Left cardiac atrium (tissue), 4 donors: ENCODE measurements around the gene PADI3. TPM values are rescaled to one million over a fixed set of nuclear protein-coding genes. Genes with fewer than 3 reads are reported as not detected.

Source experiments
- ATAC-seq, 2 donors: fragments of 200-7000 bp; cut with Tn5 transposase; one replicate each; pipeline ENCODE4 v1.9.1; 2020; ENCODE audit warnings: mild to moderate bottlenecking in 2 of 2, moderate library complexity in 2 of 2
- DNase-seq: peaks from one replicate; pipeline ENCODE4 v3.0.0-alpha.2; 2020
- intact Hi-C, 2 donors: fragments of 100-400 bp; cut with DNase I; formaldehyde crosslinking; loops; one replicate each; pipeline versions ENCODE4 v1.14.1 to v1.15.1; 2022 to 2023
- long read RNA-seq: library from polyadenylated mRNA; unstranded; transcript quantifications from one replicate; pipeline ENCODE4 v2.0.0, GENCODE V29; 2021
- total RNA-seq, 2 donors: library from RNA; stranded (reverse); fragmentation: NEBNext Ultra II Directional; extraction: Animal tissue kit (Norgen Biotek cat#: 25700); gene quantifications; one replicate each; pipeline ENCODE4 v1.2.1, GENCODE V29; 2021
- donor health status: DM: no; HTN: yes; CAD: no.
- donor health status: DM: no; HTN: yes; CAD: no; lungs with severe emphysema.
- donor health status: DM: yes; HTN: yes; CAD: no.
- donor health status: Dilated cardiomyopathy.

Gene PADI3, protein sequence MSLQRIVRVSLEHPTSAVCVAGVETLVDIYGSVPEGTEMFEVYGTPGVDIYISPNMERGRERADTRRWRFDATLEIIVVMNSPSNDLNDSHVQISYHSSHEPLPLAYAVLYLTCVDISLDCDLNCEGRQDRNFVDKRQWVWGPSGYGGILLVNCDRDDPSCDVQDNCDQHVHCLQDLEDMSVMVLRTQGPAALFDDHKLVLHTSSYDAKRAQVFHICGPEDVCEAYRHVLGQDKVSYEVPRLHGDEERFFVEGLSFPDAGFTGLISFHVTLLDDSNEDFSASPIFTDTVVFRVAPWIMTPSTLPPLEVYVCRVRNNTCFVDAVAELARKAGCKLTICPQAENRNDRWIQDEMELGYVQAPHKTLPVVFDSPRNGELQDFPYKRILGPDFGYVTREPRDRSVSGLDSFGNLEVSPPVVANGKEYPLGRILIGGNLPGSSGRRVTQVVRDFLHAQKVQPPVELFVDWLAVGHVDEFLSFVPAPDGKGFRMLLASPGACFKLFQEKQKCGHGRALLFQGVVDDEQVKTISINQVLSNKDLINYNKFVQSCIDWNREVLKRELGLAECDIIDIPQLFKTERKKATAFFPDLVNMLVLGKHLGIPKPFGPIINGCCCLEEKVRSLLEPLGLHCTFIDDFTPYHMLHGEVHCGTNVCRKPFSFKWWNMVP
- not detected for total RNA-seq
- long read RNA-seq: 0 reads

DNA sequence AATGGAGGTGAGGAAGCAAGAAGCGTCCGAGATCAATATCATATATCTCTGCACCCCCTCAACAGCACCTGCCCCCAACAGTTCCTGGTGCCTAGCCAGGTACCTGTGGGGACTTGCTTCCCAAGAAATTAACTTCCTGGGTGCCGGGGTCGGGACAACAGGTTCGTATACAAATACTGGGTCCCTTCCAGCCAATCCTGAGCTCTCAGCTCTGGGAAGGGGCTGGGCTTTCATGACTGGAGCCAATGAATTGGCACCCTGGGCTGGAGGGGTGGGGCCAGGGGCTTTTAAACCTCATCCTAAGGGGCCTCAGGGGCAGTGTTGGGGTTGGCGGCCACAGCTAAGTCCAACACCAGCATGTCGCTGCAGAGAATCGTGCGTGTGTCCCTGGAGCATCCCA lies at the start of gene PADI3:
Gene PADI3 (plus strand): TSS at position 318 of the 400 bp plus-strand sequence. CDS start 40 bp downstream, at position 358.
- intact Hi-C loops: no loop called here
- DNase-seq: no peak
- ATAC-seq: no peak

DNA sequence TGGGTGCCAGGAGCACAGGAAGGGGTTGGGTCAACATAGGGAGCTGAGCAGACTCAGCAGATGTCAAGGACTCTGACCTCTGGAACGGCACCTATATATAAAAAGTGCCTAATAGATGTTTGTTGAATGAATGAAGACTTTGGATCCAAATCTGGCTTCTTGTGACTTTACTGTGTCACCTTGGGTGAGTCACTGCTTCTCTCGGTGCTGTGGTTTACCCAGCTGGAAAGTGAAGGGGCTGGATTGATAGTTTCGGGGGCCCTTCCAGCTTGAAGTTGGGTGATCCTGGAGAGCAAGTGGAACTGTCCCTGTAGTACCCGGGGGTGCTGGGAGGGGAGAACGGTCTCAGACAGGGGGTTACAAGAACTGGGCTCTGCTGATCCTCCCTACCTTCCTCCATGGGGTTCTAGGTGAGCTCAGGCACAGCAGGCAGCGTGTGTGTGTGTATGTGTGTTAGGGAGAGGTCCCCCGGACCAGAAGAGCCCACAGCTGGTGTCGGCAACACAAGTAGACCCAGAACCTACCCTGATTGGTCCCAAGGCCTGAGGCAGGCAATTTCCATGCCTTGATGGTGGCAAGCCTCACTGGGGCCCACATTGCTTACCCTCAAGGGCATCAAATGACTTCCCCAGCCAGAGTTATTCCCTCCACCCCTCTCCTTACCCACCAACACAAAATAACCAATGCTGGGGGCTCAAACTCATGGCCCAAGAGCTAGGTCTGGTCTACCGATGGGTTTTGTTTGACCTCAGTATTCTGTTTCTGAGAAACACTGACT lies 49.4 kb upstream of the PADI3 start:
- ATAC-seq (no peak), DNase-seq (no peak)

DNA sequence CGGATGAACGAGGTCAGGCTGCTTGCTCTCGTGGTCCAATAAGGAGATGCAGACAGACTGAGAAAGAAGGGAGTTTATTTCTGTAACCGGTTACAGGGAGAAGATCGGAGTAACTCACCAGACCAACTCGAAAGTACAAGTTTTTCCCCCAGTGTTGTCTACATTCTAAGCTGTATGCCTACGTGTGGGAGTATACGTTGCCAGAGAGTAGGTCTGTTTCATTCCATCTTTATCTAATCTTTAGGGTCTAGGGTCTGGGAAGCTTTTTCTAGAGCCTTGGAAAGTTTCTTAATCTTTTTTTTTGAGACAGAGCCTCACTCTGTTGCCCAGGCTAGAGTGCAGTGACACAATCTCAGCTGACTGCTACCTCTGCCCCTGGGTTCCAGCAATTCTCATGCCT lies 48.7 kb upstream of the PADI3 start:
- intact Hi-C loops: no loop called here
- ATAC-seq (no peak), DNase-seq (no peak)

More for the DNA sequence above, 49.4 kb upstream of the PADI3 start:
- intact Hi-C loops: no loop called here

DNA sequence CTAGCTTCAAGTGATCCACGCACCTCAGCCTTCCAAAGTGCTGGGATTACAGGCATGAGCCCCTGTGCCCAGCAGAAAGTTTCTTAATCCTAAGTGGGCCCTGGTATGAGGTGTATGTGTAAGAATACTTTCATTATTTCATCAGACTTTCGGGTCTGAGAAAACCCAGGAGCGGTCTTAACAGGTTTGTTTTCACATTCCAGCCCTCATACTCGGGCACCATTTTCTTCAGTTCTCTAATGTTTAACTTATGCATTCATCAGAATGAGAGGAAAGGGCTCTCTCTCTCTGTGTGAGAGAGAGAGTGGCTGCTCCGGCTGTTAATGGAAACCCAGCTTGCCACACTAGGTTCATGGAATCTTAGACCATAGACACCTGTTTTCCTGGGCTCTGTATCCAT lies 48.1 kb upstream of the PADI3 start:
- intact Hi-C loops: no loop called here
- DNase-seq (no peak), ATAC-seq (no peak)

DNA sequence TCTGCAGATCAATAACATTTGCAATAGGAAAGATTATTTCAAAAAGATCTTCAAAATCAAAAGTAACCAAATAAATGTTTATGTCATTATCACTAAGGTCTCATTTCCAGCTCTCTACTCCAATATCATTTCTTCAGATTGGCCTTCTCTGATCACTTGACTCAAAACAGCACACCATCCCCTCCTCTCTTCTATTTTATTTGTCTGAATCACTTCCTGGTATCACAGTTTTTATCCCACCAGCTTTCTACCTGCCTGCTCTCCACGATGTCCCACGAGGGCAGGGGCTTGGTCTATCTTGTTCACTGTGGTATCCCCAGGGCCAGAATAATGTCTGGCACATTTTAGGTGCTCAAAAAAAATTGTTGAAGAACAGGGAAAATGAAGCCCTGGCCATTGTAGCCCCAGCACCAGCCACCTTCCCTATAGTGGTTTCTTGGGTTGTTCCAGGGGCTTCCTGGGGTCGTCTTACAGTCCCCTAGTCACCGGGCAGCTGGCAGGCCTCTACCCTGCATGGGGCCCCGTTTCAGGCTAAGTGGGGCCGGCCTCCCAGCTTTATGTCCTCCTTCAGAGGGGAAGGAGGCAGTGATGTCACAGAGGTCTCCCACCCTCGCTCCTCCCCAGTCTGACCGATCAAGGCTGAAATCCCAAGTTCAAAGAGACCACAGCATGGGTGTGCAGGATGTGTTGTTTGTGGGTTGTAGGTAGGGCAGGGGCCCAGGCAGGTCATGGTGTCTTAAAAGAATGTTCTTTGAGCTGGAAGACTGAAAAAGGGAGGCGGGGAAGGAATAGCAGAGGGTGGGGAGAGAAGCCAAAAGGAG lies 47.5 kb upstream of the PADI3 start:
- intact Hi-C loops: no loop called here
- no peak for DNase-seq
- ATAC-seq: no peak

DNA sequence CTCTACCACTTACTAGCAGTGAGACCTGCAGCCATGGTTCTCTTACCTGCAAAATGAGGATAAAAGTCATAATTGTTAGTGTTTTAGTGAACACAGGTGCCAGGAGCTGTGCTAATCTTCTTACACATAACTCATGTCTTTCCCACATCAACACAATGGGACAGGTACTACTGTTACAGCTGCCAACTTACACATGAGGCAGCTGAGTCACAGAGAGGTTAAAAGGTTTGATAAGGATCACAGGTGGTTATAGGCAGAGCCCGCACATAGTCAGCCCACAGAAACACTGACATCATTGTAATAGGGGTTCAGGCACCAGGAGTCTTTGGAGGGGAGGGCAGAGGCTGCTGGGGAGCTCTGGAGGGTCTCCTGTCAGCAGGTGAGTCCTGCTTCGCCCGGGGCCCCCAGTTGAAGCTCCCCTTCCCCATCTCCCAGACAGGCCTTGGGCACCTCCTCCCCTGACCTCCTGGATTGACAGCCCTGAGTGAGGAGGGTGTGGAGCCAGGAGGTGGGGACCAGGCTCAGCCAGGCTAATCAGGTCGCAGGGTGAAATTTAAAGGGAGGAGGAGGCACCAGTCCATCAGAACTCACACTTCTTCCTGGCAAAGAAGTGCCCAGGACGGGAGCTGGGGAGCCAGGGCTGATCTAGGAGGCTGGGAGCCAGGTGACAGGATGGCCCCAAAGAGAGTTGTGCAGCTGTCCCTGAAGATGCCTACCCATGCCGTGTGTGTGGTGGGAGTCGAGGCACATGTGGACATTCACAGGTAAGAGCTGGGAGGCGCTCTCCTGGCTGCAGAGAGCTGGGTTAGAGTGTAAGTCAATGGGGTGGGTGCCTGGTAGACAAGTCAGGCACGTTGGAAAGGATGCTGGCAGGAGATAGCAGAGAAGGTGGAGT lies 44.1 kb upstream of the PADI3 start, which contains the start of gene PADI1:
Gene PADI1 (plus strand): TSS at position 583 of the 895 bp plus-strand sequence. CDS start 90 bp downstream, at position 673.
- DNase-seq (no peak), ATAC-seq (no peak)
- intact Hi-C loops: no loop called here

DNA sequence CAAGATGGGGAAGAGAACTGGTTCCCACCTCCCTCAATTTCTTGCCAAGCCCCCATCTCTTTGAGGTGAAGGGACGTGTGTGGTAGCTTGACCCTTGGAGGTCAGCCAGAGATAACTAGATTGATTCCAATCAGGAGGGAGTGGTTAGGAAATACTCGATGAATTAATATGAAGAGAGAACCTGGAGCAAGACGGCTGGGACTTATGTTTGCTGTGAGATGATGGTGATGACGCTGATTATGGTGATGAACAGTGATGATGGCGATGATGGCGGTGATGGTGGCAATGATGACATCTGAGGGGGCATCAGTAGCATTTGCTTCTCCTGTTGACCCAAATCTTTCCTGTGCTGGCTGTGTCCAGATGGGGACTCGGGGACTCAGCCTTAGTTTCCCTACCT lies 43.2 kb upstream of the PADI3 start:
- DNase-seq (no peak), ATAC-seq (no peak)
- intact Hi-C loops: no loop called here

DNA sequence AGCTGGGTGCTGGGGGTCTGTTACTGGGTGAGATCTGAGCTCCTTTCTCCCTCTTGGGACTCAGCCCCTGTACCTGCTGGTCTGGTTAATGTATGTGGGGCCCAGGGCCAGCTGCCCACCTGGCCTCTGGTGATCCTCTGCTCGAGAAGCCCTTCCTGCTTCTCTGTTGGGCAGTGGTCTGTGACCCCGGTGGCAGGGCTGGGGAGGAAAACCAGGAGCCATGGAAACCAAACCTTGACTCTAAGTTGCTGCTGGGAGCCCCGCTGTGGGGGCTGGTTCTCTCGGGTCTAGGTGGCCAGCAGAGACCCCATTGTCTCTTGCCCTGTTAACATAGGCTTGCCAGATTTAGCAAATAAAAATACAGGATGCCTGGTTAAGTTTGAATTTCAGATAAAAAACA lies 42.7 kb upstream of the PADI3 start:
- ATAC-seq (no peak), DNase-seq (no peak)
- intact Hi-C loops: no loop called here

DNA sequence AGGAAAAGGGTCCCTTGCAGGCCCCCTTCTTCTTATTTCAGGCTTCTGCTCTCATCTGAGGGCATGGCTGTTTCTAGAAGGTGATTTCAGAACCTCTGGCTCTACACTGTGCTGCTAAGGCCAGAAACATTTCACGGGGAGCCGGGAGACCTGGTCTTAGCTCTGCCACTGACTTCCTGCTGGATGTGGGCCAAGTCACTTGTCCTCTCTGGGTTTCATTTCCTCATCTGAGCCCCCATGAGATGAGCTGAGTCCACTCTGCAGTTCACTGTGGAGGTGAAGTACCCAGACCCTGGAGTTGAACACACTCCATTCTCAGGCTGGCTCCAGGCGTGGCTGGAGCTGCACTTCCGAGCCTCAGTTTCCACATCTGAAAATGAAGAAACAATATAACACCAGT lies 41.9 kb upstream of the PADI3 start:
- peak; percentile 44 to 45 for ATAC-seq
- intact Hi-C loops: no loop called here
- DNase-seq: peak; percentile 52

DNA sequence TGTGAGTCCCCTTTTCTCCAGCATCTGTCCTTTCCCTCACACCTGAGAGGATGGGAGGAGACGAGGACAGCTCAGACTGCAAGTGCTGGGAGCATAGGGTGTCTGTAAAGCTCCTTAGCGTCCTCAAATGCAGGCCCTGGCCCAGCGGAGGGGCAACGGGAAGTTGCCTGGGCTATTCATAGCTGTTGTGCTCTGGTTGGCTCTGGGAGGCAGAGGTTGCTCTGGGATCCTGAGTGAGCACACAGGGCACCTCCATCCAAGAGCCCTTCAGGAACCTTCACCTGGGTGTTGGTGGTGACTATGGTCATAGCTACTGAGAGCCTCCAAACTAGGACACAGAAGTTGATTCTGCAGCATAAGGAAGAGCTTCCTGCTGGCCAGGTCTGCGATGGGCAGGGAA lies 41.4 kb upstream of the PADI3 start:
- no peak for DNase-seq
- ATAC-seq: peak in 1 of 2 donors; percentile 31
- intact Hi-C loops: no loop called here

DNA sequence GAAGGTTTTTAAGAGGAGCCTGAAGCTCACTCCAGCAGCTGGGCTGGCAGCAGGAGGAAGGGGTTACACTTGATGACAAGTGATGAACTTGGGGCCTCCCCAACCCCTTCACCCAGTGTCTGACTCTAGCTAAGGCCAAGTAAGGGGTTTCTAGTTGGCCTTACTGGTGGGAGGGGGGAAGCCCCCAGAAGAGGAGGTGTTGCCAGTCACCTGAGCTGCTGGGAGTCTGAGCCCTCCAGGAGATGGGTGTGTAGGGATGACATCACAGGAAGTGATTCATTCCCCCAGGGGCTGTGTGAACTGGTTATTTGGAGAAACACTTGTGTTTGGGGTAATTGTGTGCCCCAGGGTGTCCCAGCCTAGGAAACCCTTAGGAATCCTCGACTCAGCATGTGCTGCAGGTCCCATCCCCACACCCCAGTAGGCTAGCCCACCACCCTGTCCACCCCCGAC lies 40.9 kb upstream of the PADI3 start:
- ATAC-seq (peak in 1 of 2 donors; percentile 21), DNase-seq (no peak)
- intact Hi-C loops: no loop called here

DNA sequence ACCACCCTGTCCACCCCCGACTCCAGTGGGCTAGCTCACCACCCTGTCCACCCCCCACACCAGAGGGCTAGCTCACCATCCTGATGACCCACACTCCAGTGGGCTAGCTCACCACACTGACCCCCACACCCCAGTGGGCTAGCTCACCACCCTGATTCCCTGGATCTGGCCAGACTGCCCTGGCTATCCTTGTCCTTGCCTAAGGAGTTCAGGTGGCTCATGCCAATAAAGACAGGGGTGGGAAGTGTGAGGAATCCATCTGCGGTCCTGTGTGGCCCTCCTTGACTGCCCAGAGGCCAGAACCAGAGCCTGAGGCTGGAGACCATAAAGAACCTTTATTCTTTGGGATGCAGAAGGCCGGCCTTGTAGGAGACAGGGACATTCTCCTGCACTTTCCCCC lies 40.4 kb upstream of the PADI3 start:
- no peak for ATAC-seq
- intact Hi-C loops: no loop called here

DNA sequence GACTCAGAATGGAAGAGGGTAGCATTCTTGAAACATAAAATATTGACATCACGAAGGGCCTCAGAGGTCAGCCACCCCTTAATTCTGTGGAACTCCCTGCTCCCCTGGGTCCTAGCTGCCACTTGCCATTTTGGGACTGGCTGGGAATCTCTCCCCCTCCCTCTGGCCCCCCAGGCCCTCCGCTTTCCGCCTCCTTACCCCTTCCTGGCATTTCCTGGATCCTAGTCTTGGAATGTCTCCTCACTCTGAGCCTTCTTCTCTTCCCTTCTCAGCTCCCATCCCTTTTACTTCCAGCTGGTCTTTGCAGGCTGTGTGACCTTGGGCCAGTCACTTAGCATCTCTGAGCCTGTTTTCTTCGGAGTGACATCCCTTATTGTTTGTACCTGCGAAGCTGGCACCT lies 39.5 kb upstream of the PADI3 start:
- ATAC-seq (no peak), DNase-seq (no peak)
- intact Hi-C loops: no loop called here

More for the DNA sequence above, 40.4 kb upstream of the PADI3 start:
- DNase-seq: no peak

DNA sequence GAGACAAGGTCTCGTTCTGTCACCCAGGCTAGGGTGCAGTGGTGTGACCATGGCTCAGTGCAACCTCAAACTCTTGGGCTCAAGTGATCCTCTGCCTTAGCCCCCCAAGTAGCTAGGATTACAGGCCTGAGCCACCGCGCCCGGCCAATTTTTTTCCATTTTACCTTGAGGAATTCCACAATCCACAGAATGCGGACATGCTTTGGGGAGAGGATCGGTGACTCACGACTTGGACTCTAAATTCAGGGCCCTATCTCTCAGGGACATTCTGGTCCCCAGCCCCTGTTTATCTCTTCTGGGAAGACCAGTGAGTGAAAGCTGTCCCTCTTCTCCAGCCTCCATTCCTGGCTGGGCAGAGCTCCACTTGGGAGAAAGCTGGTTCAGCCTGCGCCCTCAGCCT lies 38.7 kb upstream of the PADI3 start:
- intact Hi-C loops: no loop called here
- DNase-seq (no peak), ATAC-seq (no peak)

DNA sequence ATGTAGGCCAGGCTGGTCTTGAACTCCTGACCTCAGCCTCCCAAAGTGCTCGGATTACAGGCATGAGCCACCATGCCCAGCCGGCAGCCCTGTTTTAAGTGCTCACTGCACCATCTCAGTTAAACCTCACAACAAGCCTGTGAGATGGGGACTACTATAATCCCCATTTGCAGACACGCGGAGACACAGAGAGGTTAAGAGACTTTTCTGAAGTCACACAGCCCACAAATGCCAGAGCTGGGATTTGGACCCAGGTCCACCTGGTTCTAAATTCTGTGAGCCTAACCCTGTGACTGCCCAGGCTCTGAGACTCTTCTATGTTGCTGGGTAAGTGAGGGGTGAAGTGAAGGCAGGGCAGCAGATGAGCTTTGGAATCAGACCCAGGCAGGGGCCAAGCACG lies 37.5 kb upstream of the PADI3 start:
- ATAC-seq (no peak), DNase-seq (no peak)
- intact Hi-C loops: no loop called here

DNA sequence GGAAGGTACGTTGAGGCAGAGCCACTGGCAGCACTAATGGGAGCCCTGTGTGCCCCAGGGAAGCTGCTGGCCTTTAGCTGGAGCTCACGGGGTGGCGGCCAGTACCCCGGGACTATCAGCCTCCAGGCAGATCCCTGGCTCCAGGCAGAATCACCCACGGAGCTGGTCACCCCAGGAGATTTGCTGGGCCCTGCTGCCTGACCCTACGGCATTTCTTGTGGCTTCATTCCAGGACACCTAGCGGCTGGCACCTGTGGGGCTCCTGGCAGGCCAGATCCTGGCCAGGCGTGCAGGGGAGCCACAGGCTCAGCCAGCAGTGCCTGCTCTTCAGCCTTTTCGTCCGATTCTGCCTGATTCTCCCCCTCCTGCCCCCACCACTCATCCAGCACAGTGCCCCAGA lies 36.9 kb upstream of the PADI3 start:
- intact Hi-C loops: no loop called here
- DNase-seq (no peak), ATAC-seq (no peak)

DNA sequence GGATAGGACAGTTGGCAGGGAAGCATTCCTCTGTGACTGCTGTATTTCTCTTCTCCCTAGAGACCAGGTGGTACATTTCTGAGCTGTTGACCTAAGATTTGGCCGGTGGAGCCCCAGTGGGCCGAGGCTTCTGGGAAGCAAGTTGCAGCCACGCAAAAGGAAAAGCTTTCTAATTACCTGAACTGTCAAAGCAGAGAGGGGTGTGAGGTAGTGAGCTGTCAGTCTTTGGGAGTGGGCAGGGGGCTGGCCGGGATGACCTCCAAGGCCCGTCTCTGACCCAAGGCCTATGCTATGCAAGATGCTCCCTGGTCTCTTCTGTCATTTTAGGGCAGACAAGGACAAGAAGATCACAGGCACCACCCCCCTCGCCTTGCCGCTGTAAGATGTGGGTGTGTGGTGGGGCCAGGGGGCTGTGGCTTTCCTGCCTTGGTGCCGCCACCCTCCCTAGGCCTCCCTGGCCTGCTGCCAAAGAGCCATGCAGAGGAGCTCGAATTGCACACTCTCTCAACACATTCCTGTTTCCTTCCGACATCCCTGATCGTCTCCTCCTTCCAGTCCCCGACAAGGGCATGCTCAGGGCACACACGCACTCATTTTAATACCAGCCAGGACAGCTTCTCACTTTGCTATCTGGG lies 36.3 kb upstream of the PADI3 start:
- intact Hi-C loops: no loop called here
- DNase-seq (peak; percentile 39), ATAC-seq (no peak)
